ENCODE data around the gene AGTRAP. TPM values are rescaled to one million over a fixed set of nuclear protein-coding genes. Genes with fewer than 3 reads are reported as not detected.
A peak's percentile ranks its signal among the peaks of the same experiment; 100 is the strongest.

AGTRAP gene
- total and polyA plus RNA-seq, 9 of the 15 experiments (the other 6 are each of a cell fraction or from before 2014, with no cell fraction given) = 26.8 to 105 (median 57.5) TPM

GRCh38 chr1:11796036-11796828 lies 60.3 kb downstream of the AGTRAP start (continued):
- TF ChIP-seq ZBTB40 (IDR thresholded peaks at IDR 0.05) (no peak), ZBTB40 (CRISPR knock-in tag; IDR thresholded peaks at IDR 0.05) (no peak), ZKSCAN1 (IDR thresholded peaks at IDR 0.05; ENCODE audit: low read depth, low read length) (peak; percentile 25; the same call in 1 of the 2 replicates), UBTF (IDR thresholded peaks at IDR 0.05; ENCODE audit: borderline replicate concordance in 1 of 2, low read depth in 2 of 2, low read length in 2 of 2) (peak in 1 of 2 experiments; percentile 30; a peak in 1 of 4 replicates), ZFP1 (CRISPR knock-in tag; IDR thresholded peaks at IDR 0.05) (peak; percentile 58; the same call in 1 of the 2 replicates), RBFOX2 (IDR thresholded peaks at IDR 0.05; ENCODE audit: low read depth, low read length) (peak; percentile 77), ZNF584 (CRISPR knock-in tag; IDR thresholded peaks at IDR 0.05; ENCODE audit: low read depth) (0 out of 2 replicates have a peak, but pooled peaks have one; percentile 78), PKNOX1 (IDR thresholded peaks at IDR 0.05) (peak; percentile 78), ARNT (IDR thresholded peaks at IDR 0.05) (peak in 1 of 2 experiments; percentile 59; a peak in 2 of 4 replicates), POLR2AphosphoS2 (IDR thresholded peaks at IDR 0.05; ENCODE audit: low read length) (0 out of 2 replicates have a peak, but pooled peaks have one; percentile 8), YY1 (IDR thresholded peaks at IDR 0.05; ENCODE audit: borderline replicate concordance in 1 of 3, control insufficient read depth in 1 of 3, extremely low read depth in 1 of 3, insufficient read depth in 3 of 3, insufficient read length in 1 of 3, insufficient replicate concordance in 2 of 3, low read depth in 1 of 3, low read length in 2 of 3) (peak in 1 of 3 experiments; percentile 64), TAF1 (IDR thresholded peaks at IDR 0.05; ENCODE audit: control insufficient read depth, extremely low read depth, insufficient read depth, low read length, severe bottlenecking) (peak; percentile 66), MECOM (CRISPR knock-in tag; IDR thresholded peaks at IDR 0.05) (peak; percentile 31)
